ENCODE data around the gene GBP1. TPM values are rescaled to one million over a fixed set of nuclear protein-coding genes. Genes with fewer than 3 reads are reported as not detected.

Gene GBP1
- total RNA-seq, 1 donor from 2014 or later: 1.8 TPM

DNA sequence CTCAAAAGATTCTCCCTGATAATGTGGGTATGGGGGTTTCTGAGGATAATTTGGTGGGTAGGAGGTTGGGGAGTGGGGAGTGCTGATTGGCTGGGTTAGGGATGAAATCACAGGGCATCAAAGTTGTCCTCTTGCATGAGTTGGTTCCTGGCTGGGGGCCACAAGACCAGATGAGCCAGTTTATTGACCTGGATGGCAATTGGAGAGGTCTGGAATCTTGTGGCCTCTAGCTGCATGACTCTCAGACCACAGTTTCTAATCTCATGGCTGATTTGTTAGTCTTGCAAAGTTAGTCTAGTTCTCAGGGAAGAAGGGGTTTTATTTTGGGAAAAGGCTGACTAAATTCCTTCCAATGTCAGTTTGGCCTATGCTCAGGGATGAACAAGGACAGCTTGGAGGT, 3.3 kb upstream of the GBP1 start:
- Histone ChIP-seq H3K4me3 (ENCODE audit: low read depth, low read length) (no peak overlapping the region), H3K36me3 (ENCODE audit: control insufficient read depth, insufficient read depth, low read length) (no peaks in the 10 kb centered on the region), H3K27me3 (ENCODE audit: control insufficient read depth, insufficient read depth, low read length) (no peaks in the 10 kb centered on the region)
- FAIRE-seq (no peak), DNase-seq (ENCODE audit: low read depth) (peak; percentile 30)
- TF ChIP-seq CTCF (IDR thresholded peaks at IDR 0.05; ENCODE audit: insufficient read depth, low read length, severe bottlenecking): no peak

GRCh38 chr1:89064632-89065031, 376 bp downstream of the GBP1 start:
- Histone ChIP-seq H3K36me3 (ENCODE audit: control insufficient read depth, insufficient read depth, low read length) (no peaks in the 10 kb centered on the region), H3K4me3 (ENCODE audit: low read depth, low read length) (peak overlapping the region; percentile 26), H3K27me3 (ENCODE audit: control insufficient read depth, insufficient read depth, low read length) (no peaks in the 10 kb centered on the region)
- FAIRE-seq (peak; percentile 81), DNase-seq (ENCODE audit: low read depth) (peak; percentile 15)
- no peak for TF ChIP-seq CTCF (IDR thresholded peaks at IDR 0.05; ENCODE audit: insufficient read depth, low read length, severe bottlenecking)

- peaks cover 2% of the 10 kb centered on the region for H3K36me3 ChIP-seq (ENCODE audit: control insufficient read depth, insufficient read depth, low read length)
- FAIRE-seq (peak; percentile 62), DNase-seq (ENCODE audit: low read depth) (no peak)
- H3K4me3 ChIP-seq (ENCODE audit: low read depth, low read length): no peak overlapping the region
- H3K27me3 ChIP-seq (ENCODE audit: control insufficient read depth, insufficient read depth, low read length): no peaks in the 10 kb centered on the region
- TF ChIP-seq CTCF (IDR thresholded peaks at IDR 0.05; ENCODE audit: insufficient read depth, low read length, severe bottlenecking): no peak
These were observed 1.9 kb downstream of the GBP1 start for GRCh38 chr1:89063094-89063493.

DNA sequence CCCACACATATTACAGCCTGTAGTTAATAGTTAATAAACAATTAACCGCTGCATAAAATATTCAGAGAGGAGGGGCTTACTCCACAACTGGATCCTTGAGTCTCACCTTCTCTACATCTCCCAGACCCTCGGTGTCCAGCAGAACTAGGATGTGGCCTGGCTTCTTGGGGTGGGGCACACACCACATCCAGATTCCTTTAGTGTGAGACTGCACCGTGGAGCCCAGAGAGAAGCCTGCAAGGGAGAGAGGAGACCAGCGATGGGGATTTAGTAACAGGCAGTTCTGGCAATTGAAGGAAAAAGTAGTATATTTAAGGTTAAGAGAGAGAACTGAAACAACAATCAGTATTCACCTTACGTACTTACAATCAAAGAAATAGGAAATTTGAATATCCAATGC, 4.9 kb downstream of the GBP1 start:
- TF ChIP-seq CTCF (IDR thresholded peaks at IDR 0.05; ENCODE audit: insufficient read depth, low read length, severe bottlenecking): no peak
- no peak for FAIRE-seq
- DNase-seq (ENCODE audit: low read depth): no peak
- Histone ChIP-seq H3K27me3 (ENCODE audit: control insufficient read depth, insufficient read depth, low read length) (no peaks in the 10 kb centered on the region), H3K36me3 (ENCODE audit: control insufficient read depth, insufficient read depth, low read length) (peaks cover 2% of the 10 kb centered on the region), H3K4me3 (ENCODE audit: low read depth, low read length) (no peak overlapping the region)

GRCh38 chr1:89051955-89052312, 13.1 kb downstream of the GBP1 start:
- FAIRE-seq (no peak), DNase-seq (ENCODE audit: low read depth) (no peak)
- no peaks in the 10 kb centered on the region for H3K36me3 ChIP-seq (ENCODE audit: control insufficient read depth, insufficient read depth, low read length)
- H3K4me3 ChIP-seq (ENCODE audit: low read depth, low read length): no peak overlapping the region
- TF ChIP-seq CTCF (IDR thresholded peaks at IDR 0.05; ENCODE audit: insufficient read depth, low read length, severe bottlenecking): no peak
- H3K27me3 ChIP-seq (ENCODE audit: control insufficient read depth, insufficient read depth, low read length): no peaks in the 10 kb centered on the region

DNA sequence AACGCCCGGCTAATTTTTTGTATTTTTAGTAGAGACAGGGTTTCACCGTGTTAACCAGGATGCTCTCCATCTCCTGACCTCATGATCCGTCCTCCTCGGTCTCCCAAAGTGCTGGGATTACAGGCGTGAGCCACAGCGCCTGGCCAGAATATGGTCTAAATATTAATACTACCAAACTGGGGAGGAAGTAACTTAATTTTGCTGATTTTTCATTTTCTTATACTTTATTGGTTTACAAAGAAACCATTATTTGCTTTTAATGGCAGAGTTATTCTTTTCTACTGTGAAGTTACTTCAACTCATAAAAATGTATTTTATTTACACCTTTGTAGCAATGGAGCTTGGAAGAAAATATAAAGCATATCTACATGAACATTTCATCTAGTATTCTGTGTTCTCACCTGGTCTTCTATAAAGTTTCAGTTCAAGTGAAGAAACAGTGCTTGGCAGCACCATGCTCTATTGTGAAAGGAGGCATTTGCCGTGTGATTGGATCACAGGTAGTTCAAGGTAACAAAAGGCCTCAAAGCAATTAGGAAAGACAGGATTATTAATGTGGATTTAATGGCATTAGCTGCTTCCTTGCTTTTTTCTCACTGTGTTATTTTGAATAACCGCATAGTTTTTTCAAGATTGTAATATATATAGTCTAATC, 13.6 kb downstream of the GBP1 start:
- FAIRE-seq: no peak
- Histone ChIP-seq H3K27me3 (ENCODE audit: control insufficient read depth, insufficient read depth, low read length) (no peaks in the 10 kb centered on the region), H3K4me3 (ENCODE audit: low read depth, low read length) (no peak overlapping the region), H3K36me3 (ENCODE audit: control insufficient read depth, insufficient read depth, low read length) (no peaks in the 10 kb centered on the region)
- no peak for DNase-seq (ENCODE audit: low read depth)
- TF ChIP-seq CTCF (IDR thresholded peaks at IDR 0.05; ENCODE audit: insufficient read depth, low read length, severe bottlenecking): no peak
